Osteocyte (in vitro differentiated cells): ENCODE results near the gene HECTD1. TPM values are rescaled to one million over a fixed set of nuclear protein-coding genes. Genes with fewer than 3 reads are reported as not detected.
"Not testable (repeated sequence)": the region's sequence is repeated elsewhere in the genome, so short reads cannot be mapped to it uniquely, and the experiment has no call there.

ENCODE experiments used
- DNase-seq: peaks from one replicate; pipeline ENCODE4 v3.0.0; 2021; ENCODE audit warnings: mixed read lengths; ENCODE audit not compliant: unreplicated experiment; ENCODE audit errors: extremely low spot score
- H3K27ac Mint-ChIP-seq: one replicate; pipeline ENCODE4 v1.8.0; 2021; ENCODE audit warnings: mild to moderate bottlenecking, mixed read lengths; ENCODE audit not compliant: unreplicated experiment
- H3K27me3 Mint-ChIP-seq: one replicate; pipeline ENCODE4 v1.8.0; 2021; ENCODE audit warnings: mixed read lengths; ENCODE audit not compliant: unreplicated experiment
- H3K36me3 Mint-ChIP-seq: one replicate; pipeline ENCODE4 v1.8.0; 2021; ENCODE audit warnings: mixed read lengths; ENCODE audit not compliant: unreplicated experiment
- H3K4me1 Mint-ChIP-seq: one replicate; pipeline ENCODE4 v1.8.0; 2021; ENCODE audit warnings: mixed read lengths; ENCODE audit not compliant: unreplicated experiment
- H3K4me3 Mint-ChIP-seq: one replicate; pipeline ENCODE4 v1.8.0; 2021; ENCODE audit warnings: mild to moderate bottlenecking, moderate library complexity, mixed read lengths; ENCODE audit not compliant: unreplicated experiment
- H3K9me3 Mint-ChIP-seq: one replicate; pipeline ENCODE4 v1.8.0; 2021; ENCODE audit warnings: mixed read lengths; ENCODE audit not compliant: unreplicated experiment
- CTCF ChIP-seq: fragments of 200-600 bp; sonication (generic); IDR thresholded peaks from 2 replicates; pipeline ENCODE4 v1.5.0; 2021; ENCODE audit warnings: antibody characterized with exemption, mild to moderate bottlenecking, moderate library complexity
- long read RNA-seq: library from polyadenylated mRNA; unstranded; transcript quantifications from one replicate; pipeline ENCODE4 v2.0.0, GENCODE V29; 2021
- total RNA-seq: library from RNA; stranded (reverse); gene quantifications from 2 replicates; pipeline ENCODE4 v1.2.1, GENCODE V29; 2021

The HECTD1 gene
- 160 and 175 TPM in 2 replicates for total RNA-seq
- long read RNA-seq, partial matches to known transcripts, result 161 of 176 reads
- long read RNA-seq, other reads (novel, unspliced or antisense), result 14 of 176 reads

DNA sequence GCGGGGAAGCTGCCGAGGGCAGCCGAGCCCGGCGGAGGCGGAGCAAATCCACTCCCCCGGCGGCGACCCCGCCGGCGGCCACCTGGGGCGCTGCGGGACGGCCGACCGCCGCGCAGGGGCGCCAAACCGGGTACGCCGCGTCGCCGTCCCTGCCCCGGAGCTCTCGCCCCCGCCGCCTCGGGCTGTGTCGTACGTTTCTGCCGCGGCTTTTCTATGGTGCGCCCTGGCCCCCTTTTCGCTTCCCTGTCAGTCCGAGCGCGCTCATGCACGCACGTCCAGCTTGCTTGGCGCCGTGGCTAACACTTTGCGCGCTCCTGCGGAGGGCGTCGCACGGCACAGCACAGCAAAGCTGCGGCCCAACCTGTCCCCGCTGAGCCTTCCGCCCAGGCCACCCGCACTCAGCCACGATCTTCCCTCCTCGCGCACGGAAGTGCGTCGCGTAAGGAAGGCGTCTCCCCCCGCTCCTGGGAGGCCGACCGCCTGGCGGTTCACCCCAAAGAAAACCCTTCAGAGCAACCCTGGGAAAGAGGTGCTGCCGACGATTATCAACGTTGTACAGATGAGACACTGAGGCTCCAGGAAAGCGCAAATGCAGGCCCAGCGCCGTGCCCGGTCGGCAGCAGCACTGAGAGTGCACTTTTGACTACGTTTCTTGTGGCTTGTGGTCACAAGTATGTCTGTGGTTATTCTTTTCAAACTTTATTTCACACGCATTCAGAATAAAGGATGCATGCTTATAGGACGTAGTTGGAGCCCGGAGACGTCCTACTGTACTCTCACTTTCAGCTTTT lies at the start of gene HECTD1:
HECTD1 (minus strand) TSS at position 39 of the 791 bp plus-strand sequence. CDS start 1,857 bp downstream, outside the sequence.
- Mint-ChIP-seq H3K9me3 (no peaks in the 10 kb centered on the region), H3K4me3 (peak within 1 kb of the TSS; percentile 93), H3K27ac (peak within 1 kb of the TSS; percentile 99), H3K36me3 (peaks cover 12% of the 10 kb centered on the region), H3K4me1 (peaks cover 35% of the 10 kb centered on the region), H3K27me3 (no peaks in the 10 kb centered on the region)
- DNase-seq, result peak; percentile 97
- TF ChIP-seq CTCF, result peak; percentile 83

DNA sequence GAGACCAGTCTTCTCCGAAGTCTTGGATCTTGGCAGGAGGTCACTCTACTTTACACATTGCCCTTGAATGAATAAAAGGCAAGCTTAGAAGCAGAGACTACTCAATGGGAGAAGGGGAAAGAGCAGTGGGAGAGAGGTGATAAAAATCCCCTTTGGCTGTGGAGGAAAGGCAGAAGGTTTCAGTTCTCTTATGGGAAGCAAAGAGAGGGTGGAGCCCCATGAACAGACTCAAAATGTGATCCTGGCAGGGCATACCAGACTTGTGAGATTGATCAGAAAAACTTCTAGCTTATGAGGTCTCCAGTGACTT lies 49.6 kb upstream of the HECTD1 start:
- Mint-ChIP-seq H3K4me1 (peaks cover 7% of the 10 kb centered on the region), H3K4me3 (no peak overlapping the region), H3K27me3 (no peaks in the 10 kb centered on the region), H3K27ac (no peak overlapping the region), H3K9me3 (no peaks in the 10 kb centered on the region), H3K36me3 (no peaks in the 10 kb centered on the region)
- DNase-seq, result no peak
- TF ChIP-seq CTCF, result no peak

DNA sequence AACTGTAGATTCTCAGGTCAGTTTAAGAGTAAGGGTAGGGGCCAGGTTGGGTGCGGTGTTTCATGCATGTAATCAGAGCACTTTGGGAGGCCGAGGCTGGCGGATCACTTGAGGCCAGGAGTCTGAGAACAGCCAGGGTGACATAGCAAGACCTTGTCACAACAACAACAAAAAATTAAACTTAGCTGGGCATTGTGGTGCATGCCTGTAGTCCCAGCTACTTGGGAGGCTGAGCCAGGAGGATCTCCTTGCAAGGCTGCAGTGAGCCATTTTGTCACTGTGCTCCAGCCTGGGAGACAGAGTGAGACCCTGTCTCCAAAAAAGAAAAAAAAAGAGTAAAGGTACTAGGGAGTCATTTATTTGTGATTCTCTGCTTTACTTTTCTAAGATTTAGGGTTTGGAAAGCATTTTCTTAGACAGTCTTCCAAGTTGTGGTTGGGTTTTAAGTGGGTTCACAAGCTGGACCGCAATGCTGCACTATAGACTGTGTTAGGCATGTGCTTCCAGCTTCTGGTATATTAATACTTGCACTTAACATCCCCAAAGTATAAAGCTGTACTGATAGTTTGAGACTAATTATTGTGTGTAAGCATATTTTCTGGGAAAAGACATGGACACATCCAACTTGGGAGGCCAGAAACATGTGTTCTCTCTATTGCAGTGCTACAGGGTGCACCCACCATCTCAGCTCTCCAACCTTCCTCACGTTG lies 49.1 kb upstream of the HECTD1 start:
- no peaks in the 10 kb centered on the region for H3K27me3 Mint-ChIP-seq
- H3K4me1 Mint-ChIP-seq, result peaks cover 3% of the 10 kb centered on the region
- H3K36me3 Mint-ChIP-seq, result no peaks in the 10 kb centered on the region
- no peak overlapping the region for H3K27ac Mint-ChIP-seq
- DNase-seq, result no peak
- H3K4me3 Mint-ChIP-seq, result no peak overlapping the region
- no peaks in the 10 kb centered on the region for H3K9me3 Mint-ChIP-seq
- TF ChIP-seq CTCF, result no peak

DNA sequence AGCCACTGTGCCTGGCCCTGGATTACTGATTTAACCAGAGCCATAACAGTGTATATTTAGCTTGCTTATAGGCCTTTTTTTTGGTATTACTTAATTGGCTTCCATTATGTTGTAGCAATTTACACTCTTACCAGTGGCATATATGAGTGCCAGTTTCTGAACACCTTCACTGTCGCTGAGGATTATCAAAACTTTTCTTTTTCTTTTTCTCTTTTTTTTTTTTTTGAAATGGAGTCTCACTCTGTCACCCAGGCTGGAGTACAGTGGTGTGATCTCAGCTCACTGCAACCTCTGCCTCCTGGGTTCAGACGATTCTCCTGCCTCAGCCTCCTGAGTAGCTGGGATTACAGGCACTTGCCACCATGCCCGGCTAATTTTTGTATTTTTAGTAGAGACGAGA lies 48.3 kb upstream of the HECTD1 start:
- not testable (repeated sequence) for H3K4me1 Mint-ChIP-seq, H3K27ac Mint-ChIP-seq, H3K36me3 Mint-ChIP-seq, DNase-seq, H3K4me3 Mint-ChIP-seq, H3K9me3 Mint-ChIP-seq, H3K27me3 Mint-ChIP-seq

DNA sequence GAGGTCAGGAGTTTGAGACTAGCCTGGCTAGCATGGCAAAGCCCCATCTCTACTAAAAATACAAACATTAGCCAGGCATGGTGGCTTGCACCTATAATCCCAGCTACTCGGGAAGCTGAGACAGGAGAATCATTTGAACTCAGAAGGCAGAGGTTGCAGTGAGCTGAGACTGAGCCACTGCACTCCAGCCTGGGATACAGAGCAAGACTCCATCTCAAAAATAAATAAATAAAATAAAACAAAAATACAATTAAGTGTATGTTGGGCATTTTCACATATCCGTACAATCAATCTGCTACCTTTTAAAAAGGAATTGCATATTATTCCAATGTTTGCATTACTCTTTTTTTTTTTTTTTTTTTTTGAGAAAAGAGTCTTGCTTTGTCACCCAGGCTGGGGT lies 47.7 kb upstream of the HECTD1 start:
- Mint-ChIP-seq H3K36me3 (no peaks in the 10 kb centered on the region), H3K4me3 (no peak overlapping the region), H3K27me3 (no peaks in the 10 kb centered on the region), H3K27ac (no peak overlapping the region), H3K9me3 (no peaks in the 10 kb centered on the region), H3K4me1 (no peaks in the 10 kb centered on the region)
- no peak for DNase-seq
- TF ChIP-seq CTCF, result no peak
